HG03521 (cell line): Measurements from ENCODE around the gene SDHB.

Experiments
- ATAC-seq: cut with Tn5 transposase; IDR thresholded peaks from one replicate; pipeline ENCODE4 v1.9.1; 2021; ENCODE audit warnings: mild to moderate bottlenecking, moderate library complexity; ENCODE audit not compliant: unreplicated experiment

SDHB gene

DNA sequence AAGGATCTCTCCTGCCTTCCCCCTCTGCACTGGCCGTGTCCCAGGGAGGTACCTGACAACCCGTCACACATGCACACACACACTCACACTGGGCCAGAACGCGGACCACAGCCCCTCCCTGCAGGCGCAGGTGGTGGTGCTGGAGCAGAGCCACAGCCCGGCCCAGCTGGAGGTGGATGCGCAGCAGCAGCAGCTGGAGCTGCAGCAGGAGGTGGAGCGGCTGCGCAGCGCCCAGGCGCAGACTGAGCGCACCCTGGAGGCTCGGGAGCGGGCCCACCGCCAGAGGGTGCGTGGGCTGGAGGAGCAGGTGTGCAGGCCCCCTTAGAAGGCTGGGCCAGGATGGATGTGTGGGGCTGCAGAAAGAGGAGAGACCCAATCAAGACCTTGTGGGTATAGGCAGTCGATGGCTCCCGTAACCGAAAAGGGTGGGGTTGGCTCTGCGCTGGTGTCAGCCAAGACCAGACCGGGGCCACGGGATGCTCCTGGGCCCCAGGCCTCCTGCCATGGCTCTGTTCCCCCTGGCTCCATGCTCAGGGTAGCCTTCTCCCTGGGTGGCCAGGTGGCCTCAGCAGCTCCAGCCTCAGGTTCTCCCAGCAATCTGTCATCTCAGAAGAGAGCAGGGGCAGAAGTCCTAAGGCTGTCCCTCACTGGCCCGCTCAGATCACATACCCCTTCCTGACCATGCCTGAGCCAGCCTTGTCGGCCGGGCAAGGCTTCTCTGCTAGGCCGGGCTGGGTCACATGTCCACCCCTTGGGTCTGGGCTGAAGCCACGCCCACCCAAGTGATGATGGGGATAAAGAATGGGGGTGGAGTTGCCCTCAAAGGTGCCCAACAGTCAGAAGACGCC, 82.3 kb downstream of the SDHB start:
- ATAC-seq = no peak

DNA sequence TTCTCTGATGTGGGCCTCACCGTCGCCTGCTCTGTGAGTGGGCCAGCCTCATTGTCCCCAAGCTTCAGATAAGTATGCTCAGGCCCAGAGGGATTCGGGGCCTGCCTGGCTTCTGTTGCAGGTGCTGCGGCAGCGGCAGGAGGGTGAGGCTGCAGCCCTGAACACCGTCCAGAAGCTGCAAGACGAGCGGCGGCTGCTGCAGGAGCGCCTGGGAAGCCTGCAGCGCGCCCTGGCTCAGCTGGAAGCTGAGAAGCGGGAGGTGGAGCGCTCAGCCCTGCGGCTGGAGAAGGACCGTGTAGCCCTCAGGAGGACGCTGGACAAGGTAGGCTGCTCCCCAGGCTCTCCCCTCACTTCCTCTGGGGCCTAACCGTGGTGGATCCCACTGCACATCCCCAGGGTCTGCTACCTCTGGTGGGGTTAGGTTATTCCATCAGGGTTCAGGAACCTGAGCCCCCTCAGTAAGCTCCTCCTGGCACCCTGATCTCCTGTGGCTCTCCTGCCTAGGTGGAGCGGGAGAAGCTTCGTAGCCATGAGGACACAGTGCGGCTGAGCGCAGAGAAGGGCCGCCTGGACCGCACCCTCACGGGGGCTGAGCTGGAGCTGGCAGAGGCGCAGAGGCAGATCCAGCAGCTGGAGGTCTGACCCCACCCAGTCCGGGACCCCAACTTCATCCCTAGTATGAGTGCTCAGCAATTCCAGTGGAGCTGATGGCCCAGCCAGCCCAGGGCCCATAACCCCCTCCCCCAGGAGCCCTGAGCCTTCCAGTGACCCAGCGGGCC, 83.5 kb downstream of the SDHB start:
- no peak for ATAC-seq

DNA sequence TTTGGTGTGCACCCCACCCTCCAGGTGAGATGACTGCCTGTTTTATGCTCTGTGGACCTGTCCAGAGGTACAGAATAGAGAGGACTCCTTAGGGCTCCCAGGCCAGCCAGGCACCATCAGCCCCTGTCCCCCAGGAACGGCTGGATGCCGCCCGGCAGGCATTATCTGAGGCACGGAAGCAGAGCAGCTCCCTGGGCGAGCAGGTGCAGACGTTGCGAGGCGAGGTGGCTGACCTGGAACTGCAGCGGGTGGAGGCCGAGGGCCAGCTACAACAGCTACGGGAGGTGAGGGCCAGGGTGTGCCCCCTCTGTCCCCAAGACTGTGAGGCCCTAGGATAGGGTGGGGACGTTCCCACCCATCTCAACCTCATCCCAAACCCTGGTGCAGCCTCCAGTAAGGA, 84.2 kb downstream of the SDHB start:
- no peak for ATAC-seq

- no peak for ATAC-seq
These were observed 84.7 kb downstream of the SDHB start for GRCh38 chr1:16969057-16969611.
